ENCODE data around the gene SYNE3. TPM values are rescaled to one million over a fixed set of nuclear protein-coding genes. Genes with fewer than 3 reads are reported as not detected.

SYNE3 gene
- polyA plus RNA-seq (2013): 9.7 TPM

DNA sequence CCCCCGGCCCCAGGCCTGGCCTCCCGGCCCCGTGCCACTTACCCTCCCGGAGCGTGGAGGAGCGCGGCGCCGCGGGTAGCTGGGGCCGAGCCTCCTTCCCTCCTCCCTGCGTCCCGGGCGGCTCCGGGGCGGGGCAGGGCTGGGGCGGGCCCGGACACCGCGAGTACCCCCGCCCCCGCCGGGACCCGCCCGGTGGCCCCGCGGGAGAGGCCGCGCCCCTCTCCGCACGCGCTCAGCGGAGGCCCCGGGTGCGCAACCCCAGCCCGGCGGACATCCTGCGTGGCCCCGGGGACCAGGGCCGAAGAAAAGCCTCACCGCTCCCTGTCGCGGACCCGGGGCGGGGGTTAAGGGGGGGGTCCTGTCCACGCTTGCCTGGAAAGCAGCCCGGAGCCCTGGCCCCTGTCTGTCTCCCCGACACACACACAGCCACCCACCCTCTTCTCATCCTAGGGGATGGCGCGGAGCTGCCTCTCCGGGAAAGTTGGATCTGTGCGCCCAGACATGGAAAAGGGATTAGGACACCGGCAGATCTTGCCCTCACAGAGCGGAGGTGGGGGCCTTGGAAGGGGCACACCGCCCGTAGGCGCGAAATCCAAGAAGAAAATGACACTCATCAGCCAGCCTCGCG is at the start of gene SYNE3:
SYNE3 (minus strand) TSS at position 97 of the 628 bp plus-strand sequence. CDS start 40,829 bp downstream, outside the sequence.
- H3K9me3 ChIP-seq (ENCODE audit: control extremely low read depth in 1 of 5, control insufficient read depth in 4 of 5, insufficient read depth in 2 of 5, low read depth in 1 of 5, low read length in 4 of 5): no peaks in the 10 kb centered on the region
- no peaks in the 10 kb centered on the region for H3K36me3 ChIP-seq (ENCODE audit: control insufficient read depth in 4 of 4, insufficient read depth in 4 of 4, low read length in 3 of 4)
- POLR2A ChIA-PET: interaction anchor here (0.7 kb wide), 1 partner anchor 72 kb away, joined by 3 read pairs; no protein-coding TSS in a partner anchor
- peaks cover 24 to 75% (median 70%) of the 10 kb centered on the region in 4 experiments for H3K4me1 ChIP-seq (ENCODE audit: control extremely low read depth in 1 of 4, control insufficient read depth in 4 of 4, insufficient read depth in 4 of 4, low read length in 3 of 4)
- peak within 1 kb of the TSS in 6 of 7 experiments; percentile 40 to 80 (median 68) for H3K4me3 ChIP-seq (ENCODE audit: control insufficient read depth in 1 of 7, extremely low read depth in 1 of 7, insufficient read depth in 4 of 7, low read depth in 2 of 7, low read length in 6 of 7)
- peak in 1 of 3 donors; percentile 55 for DNase-seq
- peak within 1 kb of the TSS in 1 of 2 experiments; percentile 34 for H3K27ac ChIP-seq (ENCODE audit: insufficient read depth in 1 of 2, low read depth in 1 of 2, low read length in 2 of 2, poor library complexity in 1 of 2, severe bottlenecking in 2 of 2)
- WGBS (ENCODE audit: insufficient coverage): 11% methylated on average over 17 of the region's 60 CpGs
- no peaks in the 10 kb centered on the region for H3K27me3 ChIP-seq (replicated peaks in 2 of 5; ENCODE audit: control insufficient read depth in 4 of 5, insufficient read depth in 5 of 5, low read length in 4 of 5)
- CTCF ChIA-PET: interaction anchor here (0.6 to 4.4 kb wide), 10 partner anchors 9 to 76 kb away, joined by 3 to 44 read pairs (median 5); no protein-coding TSS in a partner anchor

DNA sequence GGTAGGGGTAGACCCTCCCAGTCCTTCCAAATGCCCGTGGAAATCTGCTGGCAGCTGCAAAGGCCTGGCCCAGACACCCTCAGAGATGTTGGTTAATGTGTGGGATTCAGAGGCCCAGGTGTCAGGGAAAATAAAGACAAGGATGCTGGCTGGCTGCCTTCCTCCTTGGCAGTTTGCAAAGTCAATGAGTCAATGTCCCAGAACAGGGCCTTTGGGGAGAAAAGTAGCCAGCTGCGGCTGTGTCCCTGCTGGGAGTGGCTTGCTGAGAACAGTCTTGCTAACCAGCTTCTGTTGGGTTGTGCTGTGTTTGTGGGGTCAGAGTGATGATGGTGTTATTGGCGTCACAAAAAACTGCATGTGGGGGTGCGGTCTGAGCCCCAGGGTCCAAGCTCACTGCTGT is 47.6 kb upstream of the SYNE3 start:
- H3K27me3 ChIP-seq (replicated peaks in 2 of 5; ENCODE audit: control insufficient read depth in 4 of 5, insufficient read depth in 5 of 5, low read length in 4 of 5): peaks cover 0 to 8% (median 0%) of the 10 kb centered on the region in 5 experiments
- POLR2A ChIA-PET: no interaction called here
- H3K4me3 ChIP-seq (ENCODE audit: control insufficient read depth in 1 of 7, extremely low read depth in 1 of 7, insufficient read depth in 4 of 7, low read depth in 2 of 7, low read length in 6 of 7): no peak overlapping the region
- no peak for DNase-seq
- no peaks in the 10 kb centered on the region for H3K4me1 ChIP-seq (ENCODE audit: control extremely low read depth in 1 of 4, control insufficient read depth in 4 of 4, insufficient read depth in 4 of 4, low read length in 3 of 4)
- no peaks in the 10 kb centered on the region for H3K36me3 ChIP-seq (ENCODE audit: control insufficient read depth in 4 of 4, insufficient read depth in 4 of 4, low read length in 3 of 4)
- no peaks in the 10 kb centered on the region for H3K9me3 ChIP-seq (ENCODE audit: control extremely low read depth in 1 of 5, control insufficient read depth in 4 of 5, insufficient read depth in 2 of 5, low read depth in 1 of 5, low read length in 4 of 5)
- CTCF ChIA-PET: interaction anchor here (0.6 to 2.5 kb wide), 2 partner anchors 11 to 119 kb away, joined by 3 to 8 read pairs; no protein-coding TSS in a partner anchor
- H3K27ac ChIP-seq (ENCODE audit: insufficient read depth in 1 of 2, low read depth in 1 of 2, low read length in 2 of 2, poor library complexity in 1 of 2, severe bottlenecking in 2 of 2): no peak overlapping the region
- WGBS (ENCODE audit: insufficient coverage): 93% methylated on average over 4 of the region's 4 CpGs

GRCh38 chr14:95562892-95563685 is 46.6 kb upstream of the SYNE3 start:
- Histone ChIP-seq H3K4me3 (ENCODE audit: control insufficient read depth in 1 of 7, extremely low read depth in 1 of 7, insufficient read depth in 4 of 7, low read depth in 2 of 7, low read length in 6 of 7) (no peak overlapping the region), H3K36me3 (ENCODE audit: control insufficient read depth in 4 of 4, insufficient read depth in 4 of 4, low read length in 3 of 4) (no peaks in the 10 kb centered on the region), H3K4me1 (ENCODE audit: control extremely low read depth in 1 of 4, control insufficient read depth in 4 of 4, insufficient read depth in 4 of 4, low read length in 3 of 4) (no peaks in the 10 kb centered on the region), H3K9me3 (ENCODE audit: control extremely low read depth in 1 of 5, control insufficient read depth in 4 of 5, insufficient read depth in 2 of 5, low read depth in 1 of 5, low read length in 4 of 5) (no peaks in the 10 kb centered on the region), H3K27me3 (replicated peaks in 2 of 5; ENCODE audit: control insufficient read depth in 4 of 5, insufficient read depth in 5 of 5, low read length in 4 of 5) (peaks cover 0 to 4% (median 0%) of the 10 kb centered on the region in 5 experiments), H3K27ac (ENCODE audit: insufficient read depth in 1 of 2, low read depth in 1 of 2, low read length in 2 of 2, poor library complexity in 1 of 2, severe bottlenecking in 2 of 2) (no peak overlapping the region)
- no peak for DNase-seq
- WGBS (ENCODE audit: insufficient coverage): 85% methylated on average over 8 of the region's 18 CpGs
- POLR2A ChIA-PET: no interaction called here
- CTCF ChIA-PET: interaction anchor here (1.5 to 5.0 kb wide), 5 partner anchors 11 to 431 kb away, joined by 6 to 52 read pairs (median 8); no protein-coding TSS in a partner anchor

GRCh38 chr14:95561001-95561412 is 44.6 kb upstream of the SYNE3 start:
- CTCF ChIA-PET: interaction anchor here (0.9 to 5.0 kb wide), 7 partner anchors 38 to 434 kb away, joined by 3 to 52 read pairs (median 5); no protein-coding TSS in a partner anchor
- DNase-seq: peak; percentile 85 to 92 (median 90)
- Histone ChIP-seq H3K27ac (ENCODE audit: insufficient read depth in 1 of 2, low read depth in 1 of 2, low read length in 2 of 2, poor library complexity in 1 of 2, severe bottlenecking in 2 of 2) (no peak overlapping the region), H3K9me3 (ENCODE audit: control extremely low read depth in 1 of 5, control insufficient read depth in 4 of 5, insufficient read depth in 2 of 5, low read depth in 1 of 5, low read length in 4 of 5) (no peaks in the 10 kb centered on the region), H3K4me1 (ENCODE audit: control extremely low read depth in 1 of 4, control insufficient read depth in 4 of 4, insufficient read depth in 4 of 4, low read length in 3 of 4) (no peaks in the 10 kb centered on the region), H3K36me3 (ENCODE audit: control insufficient read depth in 4 of 4, insufficient read depth in 4 of 4, low read length in 3 of 4) (no peaks in the 10 kb centered on the region), H3K27me3 (replicated peaks in 2 of 5; ENCODE audit: control insufficient read depth in 4 of 5, insufficient read depth in 5 of 5, low read length in 4 of 5) (peaks cover 0 to 4% (median 0%) of the 10 kb centered on the region in 5 experiments), H3K4me3 (ENCODE audit: control insufficient read depth in 1 of 7, extremely low read depth in 1 of 7, insufficient read depth in 4 of 7, low read depth in 2 of 7, low read length in 6 of 7) (no peak overlapping the region)
- WGBS (ENCODE audit: insufficient coverage): 0% methylated on average over 9 of the region's 14 CpGs
- POLR2A ChIA-PET: no interaction called here

DNA sequence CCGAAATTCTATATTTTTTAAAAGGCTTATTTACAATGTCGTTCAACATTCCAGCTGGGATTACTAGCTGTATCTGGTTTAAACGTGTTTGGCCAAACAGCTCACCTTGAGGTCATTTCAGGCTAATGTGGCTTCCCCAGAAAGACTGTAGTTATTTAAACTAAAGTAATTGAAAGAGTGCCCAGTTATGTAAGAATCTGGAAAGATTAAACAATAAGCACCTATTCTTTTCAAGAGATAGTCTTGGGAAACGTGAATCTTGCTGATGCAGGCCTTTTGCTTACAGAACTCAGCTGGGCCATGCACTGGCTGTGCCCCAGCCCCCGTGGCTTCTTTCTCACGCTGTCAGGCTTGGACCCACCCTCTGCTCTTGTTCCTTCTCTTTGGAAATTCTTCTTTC is 42.8 kb upstream of the SYNE3 start:
- no peak overlapping the region for H3K27ac ChIP-seq (ENCODE audit: insufficient read depth in 1 of 2, low read depth in 1 of 2, low read length in 2 of 2, poor library complexity in 1 of 2, severe bottlenecking in 2 of 2)
- no peak for DNase-seq
- no peaks in the 10 kb centered on the region for H3K4me1 ChIP-seq (ENCODE audit: control extremely low read depth in 1 of 4, control insufficient read depth in 4 of 4, insufficient read depth in 4 of 4, low read length in 3 of 4)
- ChIA-PET CTCF (interaction anchor here (1.0 to 5.0 kb wide), 6 partner anchors 9 to 435 kb away, joined by 3 to 52 read pairs (median 6); no protein-coding TSS in a partner anchor), POLR2A (no interaction called here)
- peaks cover 0 to 4% (median 0%) of the 10 kb centered on the region in 5 experiments for H3K27me3 ChIP-seq (replicated peaks in 2 of 5; ENCODE audit: control insufficient read depth in 4 of 5, insufficient read depth in 5 of 5, low read length in 4 of 5)
- H3K36me3 ChIP-seq (ENCODE audit: control insufficient read depth in 4 of 4, insufficient read depth in 4 of 4, low read length in 3 of 4): no peaks in the 10 kb centered on the region
- no peaks in the 10 kb centered on the region for H3K9me3 ChIP-seq (ENCODE audit: control extremely low read depth in 1 of 5, control insufficient read depth in 4 of 5, insufficient read depth in 2 of 5, low read depth in 1 of 5, low read length in 4 of 5)
- 92% methylated on average over 5 of the region's 6 CpGs for WGBS (ENCODE audit: insufficient coverage)
- H3K4me3 ChIP-seq (ENCODE audit: control insufficient read depth in 1 of 7, extremely low read depth in 1 of 7, insufficient read depth in 4 of 7, low read depth in 2 of 7, low read length in 6 of 7): no peak overlapping the region

DNA sequence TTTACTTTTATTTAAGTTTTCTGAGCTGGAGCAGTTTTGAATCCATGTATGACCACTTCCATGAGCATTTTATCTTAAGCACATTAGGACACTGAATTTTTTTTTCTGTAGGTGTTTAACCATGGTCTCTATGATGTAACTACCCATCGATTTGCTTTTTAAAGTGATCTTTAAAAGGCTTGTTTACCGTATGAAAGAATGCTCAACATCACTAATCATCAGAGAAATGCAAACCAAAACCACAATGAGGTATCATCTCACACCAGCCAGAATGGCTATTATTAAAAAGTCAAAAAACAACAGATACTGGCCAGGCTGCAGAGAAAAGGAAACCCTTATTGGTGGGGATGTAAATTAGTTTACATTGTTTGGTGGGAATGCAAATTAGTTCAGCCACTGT is 41.4 kb upstream of the SYNE3 start:
- peaks cover 0 to 4% (median 0%) of the 10 kb centered on the region in 5 experiments for H3K27me3 ChIP-seq (replicated peaks in 2 of 5; ENCODE audit: control insufficient read depth in 4 of 5, insufficient read depth in 5 of 5, low read length in 4 of 5)
- ChIA-PET CTCF (interaction anchor here (1.4 kb wide), 1 partner anchor 9 kb away, joined by 3 read pairs; no protein-coding TSS in a partner anchor), POLR2A (no interaction called here)
- no peak for DNase-seq
- H3K9me3 ChIP-seq (ENCODE audit: control extremely low read depth in 1 of 5, control insufficient read depth in 4 of 5, insufficient read depth in 2 of 5, low read depth in 1 of 5, low read length in 4 of 5): no peaks in the 10 kb centered on the region
- no peak overlapping the region for H3K4me3 ChIP-seq (ENCODE audit: control insufficient read depth in 1 of 7, extremely low read depth in 1 of 7, insufficient read depth in 4 of 7, low read depth in 2 of 7, low read length in 6 of 7)
- WGBS (ENCODE audit: insufficient coverage): 53% methylated on average over 2 of the region's 2 CpGs
- no peak overlapping the region for H3K27ac ChIP-seq (ENCODE audit: insufficient read depth in 1 of 2, low read depth in 1 of 2, low read length in 2 of 2, poor library complexity in 1 of 2, severe bottlenecking in 2 of 2)
- H3K4me1 ChIP-seq (ENCODE audit: control extremely low read depth in 1 of 4, control insufficient read depth in 4 of 4, insufficient read depth in 4 of 4, low read length in 3 of 4): no peaks in the 10 kb centered on the region
- no peaks in the 10 kb centered on the region for H3K36me3 ChIP-seq (ENCODE audit: control insufficient read depth in 4 of 4, insufficient read depth in 4 of 4, low read length in 3 of 4)
